ENCODE data around the gene PSMF1. TPM values are rescaled to one million over a fixed set of nuclear protein-coding genes. Genes with fewer than 3 reads are reported as not detected.

PSMF1 gene
- total and polyA plus RNA-seq, 2 of the 13 experiments (the other 11 are each of a cell fraction or from before 2014, with no cell fraction given), result 82.5 to 86.0 TPM

DNA sequence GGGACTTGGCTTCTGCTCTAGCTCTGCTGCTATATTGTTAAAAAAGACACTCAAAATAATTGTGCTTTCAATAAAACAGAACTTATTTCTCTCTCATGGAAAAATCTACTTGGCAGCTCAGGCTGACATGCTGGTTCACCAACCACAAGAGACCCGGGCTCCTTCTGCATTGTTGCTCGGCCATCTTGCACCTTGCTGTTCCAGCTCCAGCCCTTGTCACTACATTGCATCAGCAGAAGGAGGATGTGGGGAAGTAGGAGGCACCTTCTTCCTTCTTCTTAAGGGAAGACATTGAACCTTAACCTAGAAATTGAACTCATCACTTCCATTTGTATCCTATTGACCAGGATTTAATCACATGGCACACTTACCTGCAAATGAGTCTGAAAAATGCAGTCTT, 78.2 kb downstream of the PSMF1 start (continued):
- TF ChIP-seq PHF20 (CRISPR knock-in tag; IDR thresholded peaks at IDR 0.05) (no peak), CREB1 (IDR thresholded peaks at IDR 0.05) (no peak), CREB1 (CRISPR knock-in tag; IDR thresholded peaks at IDR 0.05) (no peak), ZFP41 (CRISPR knock-in tag; IDR thresholded peaks at IDR 0.05; ENCODE audit: borderline replicate concordance) (no peak), ZNF556 (CRISPR knock-in tag; IDR thresholded peaks at IDR 0.05; ENCODE audit: borderline replicate concordance) (no peak)

DNA sequence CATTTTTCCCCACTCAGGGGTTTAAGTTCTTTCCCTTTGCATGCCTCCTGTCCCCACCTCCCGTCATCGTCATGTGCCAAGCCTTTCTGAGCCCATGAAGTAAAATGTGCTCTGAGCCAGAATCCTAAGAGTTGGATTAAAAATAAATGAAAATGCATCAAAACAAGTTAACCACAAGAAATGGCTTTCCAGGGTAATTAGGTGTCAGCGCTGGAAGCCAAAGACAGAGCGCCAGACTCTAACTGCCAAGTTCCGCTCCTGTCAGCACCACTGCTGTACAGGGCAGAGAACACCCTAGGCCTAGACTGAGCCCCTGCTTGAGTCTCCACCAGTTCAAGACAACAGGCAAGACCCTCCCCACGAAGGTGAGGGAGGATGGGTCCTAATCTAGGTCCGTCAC, 79.4 kb downstream of the PSMF1 start:
- in situ Hi-C loops (cut with HindIII; ENCODE audit: extremely low pct_ligation_motif_present, low pct_unique_long_range_greater_than_20kb), result no loop called here
- POLR2A ChIA-PET, result no interaction called here
- Histone ChIP-seq H3K36me3 (replicated peaks in 1 of 2; ENCODE audit: control insufficient read depth in 1 of 2, insufficient read depth in 2 of 2, low read length in 2 of 2) (no peaks in the 10 kb centered on the region), H3K9me3 (ENCODE audit: low read length) (no peaks in the 10 kb centered on the region), H3K27me3 (ENCODE audit: control insufficient read depth in 1 of 2, insufficient read depth in 2 of 2, low read length in 2 of 2) (peaks cover 2 to 6% of the 10 kb centered on the region in 2 experiments; a peak in 2 of 5 replicates), H3K27ac (ENCODE audit: extremely low read length, insufficient read depth, low read length) (no peak overlapping the region), H3K79me2 (ENCODE audit: insufficient read depth, low read length) (no peaks in the 10 kb centered on the region), H3K4me3 (replicated peaks in 1 of 3; ENCODE audit: insufficient read depth in 1 of 3, low read depth in 2 of 3, low read length in 3 of 3) (no peak overlapping the region), H2AFZ (ENCODE audit: low read length) (no peak overlapping the region), H4K20me1 (ENCODE audit: insufficient read depth, low read length) (no peaks in the 10 kb centered on the region), H3K4me2 (ENCODE audit: low read depth, low read length) (no peak overlapping the region), H3K9ac (ENCODE audit: insufficient read depth, low read depth, low read length) (no peak overlapping the region), H3K4me1 (ENCODE audit: insufficient read depth, low read length) (no peaks in the 10 kb centered on the region)
- CTCF ChIA-PET (ENCODE audit: low intra/inter-chr PET ratio, low total read pairs), result no interaction called here
- WGBS (ENCODE audit: low lambda C conversion rate), result 55% methylated on average over 7 of the region's 7 CpGs
- intact Hi-C loops (cut with micrococcal nuclease; ENCODE audit: unreplicated experiment), result no loop called here
- DNase-seq (ENCODE audit: low spot score) (no peak), ATAC-seq (no peak), FAIRE-seq (no peak)
- no TSS peak for BruUV-seq (replicated peaks)
- TF ChIP-seq, protein P1, sequence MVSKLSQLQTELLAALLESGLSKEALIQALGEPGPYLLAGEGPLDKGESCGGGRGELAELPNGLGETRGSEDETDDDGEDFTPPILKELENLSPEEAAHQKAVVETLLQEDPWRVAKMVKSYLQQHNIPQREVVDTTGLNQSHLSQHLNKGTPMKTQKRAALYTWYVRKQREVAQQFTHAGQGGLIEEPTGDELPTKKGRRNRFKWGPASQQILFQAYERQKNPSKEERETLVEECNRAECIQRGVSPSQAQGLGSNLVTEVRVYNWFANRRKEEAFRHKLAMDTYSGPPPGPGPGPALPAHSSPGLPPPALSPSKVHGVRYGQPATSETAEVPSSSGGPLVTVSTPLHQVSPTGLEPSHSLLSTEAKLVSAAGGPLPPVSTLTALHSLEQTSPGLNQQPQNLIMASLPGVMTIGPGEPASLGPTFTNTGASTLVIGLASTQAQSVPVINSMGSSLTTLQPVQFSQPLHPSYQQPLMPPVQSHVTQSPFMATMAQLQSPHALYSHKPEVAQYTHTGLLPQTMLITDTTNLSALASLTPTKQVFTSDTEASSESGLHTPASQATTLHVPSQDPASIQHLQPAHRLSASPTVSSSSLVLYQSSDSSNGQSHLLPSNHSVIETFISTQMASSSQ (IDR thresholded peaks at IDR 0.05; ENCODE audit: low read depth), result no peak
- TF ChIP-seq, protein P1 (CRISPR knock-in tag; IDR thresholded peaks at IDR 0.05; ENCODE audit: borderline replicate concordance), result no peak
- TF ChIP-seq RFXANK (CRISPR knock-in tag; IDR thresholded peaks at IDR 0.05) (no peak), MIER3 (CRISPR knock-in tag; IDR thresholded peaks at IDR 0.05; ENCODE audit: borderline replicate concordance) (no peak), ZNF496 (CRISPR knock-in tag; IDR thresholded peaks at IDR 0.05; ENCODE audit: insufficient replicate concordance) (no peak), ZBTB7B (CRISPR knock-in tag; IDR thresholded peaks at IDR 0.05) (no peak), FOXM1 (CRISPR knock-in tag; IDR thresholded peaks at IDR 0.05) (no peak), PHF21A (CRISPR knock-in tag; IDR thresholded peaks at IDR 0.05) (no peak), ZFP62 (CRISPR knock-in tag; IDR thresholded peaks at IDR 0.05) (no peak)
- TF ChIP-seq, protein P2, sequence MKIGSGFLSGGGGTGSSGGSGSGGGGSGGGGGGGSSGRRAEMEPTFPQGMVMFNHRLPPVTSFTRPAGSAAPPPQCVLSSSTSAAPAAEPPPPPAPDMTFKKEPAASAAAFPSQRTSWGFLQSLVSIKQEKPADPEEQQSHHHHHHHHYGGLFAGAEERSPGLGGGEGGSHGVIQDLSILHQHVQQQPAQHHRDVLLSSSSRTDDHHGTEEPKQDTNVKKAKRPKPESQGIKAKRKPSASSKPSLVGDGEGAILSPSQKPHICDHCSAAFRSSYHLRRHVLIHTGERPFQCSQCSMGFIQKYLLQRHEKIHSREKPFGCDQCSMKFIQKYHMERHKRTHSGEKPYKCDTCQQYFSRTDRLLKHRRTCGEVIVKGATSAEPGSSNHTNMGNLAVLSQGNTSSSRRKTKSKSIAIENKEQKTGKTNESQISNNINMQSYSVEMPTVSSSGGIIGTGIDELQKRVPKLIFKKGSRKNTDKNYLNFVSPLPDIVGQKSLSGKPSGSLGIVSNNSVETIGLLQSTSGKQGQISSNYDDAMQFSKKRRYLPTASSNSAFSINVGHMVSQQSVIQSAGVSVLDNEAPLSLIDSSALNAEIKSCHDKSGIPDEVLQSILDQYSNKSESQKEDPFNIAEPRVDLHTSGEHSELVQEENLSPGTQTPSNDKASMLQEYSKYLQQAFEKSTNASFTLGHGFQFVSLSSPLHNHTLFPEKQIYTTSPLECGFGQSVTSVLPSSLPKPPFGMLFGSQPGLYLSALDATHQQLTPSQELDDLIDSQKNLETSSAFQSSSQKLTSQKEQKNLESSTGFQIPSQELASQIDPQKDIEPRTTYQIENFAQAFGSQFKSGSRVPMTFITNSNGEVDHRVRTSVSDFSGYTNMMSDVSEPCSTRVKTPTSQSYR (CRISPR knock-in tag; IDR thresholded peaks at IDR 0.05; ENCODE audit: borderline replicate concordance), result no peak
